GM13976 (cell line): ENCODE measurements around the gene SLC9A8.

Experiments used
- DNase-seq: peaks from one replicate; pipeline ENCODE4 v3.0.0; 2012; ENCODE audit warnings: low spot score
- CTCF ChIP-seq: IDR thresholded peaks from 2 replicates; pipeline ENCODE4 v1.5.1; 2012; ENCODE audit warnings: borderline replicate concordance, mild to moderate bottlenecking; ENCODE audit not compliant: insufficient read depth; ENCODE audit errors: extremely low read depth, missing control alignments, control extremely low read depth
- in situ Hi-C: fragments of 300-500 bp; cut with MboI; formaldehyde crosslinking; loops from one replicate; pipeline ENCODE4 v1.12.0; 2022; ENCODE audit warnings: low sequenced_read_pairs, mixed read lengths, inconsistent platforms; ENCODE audit not compliant: unreplicated experiment

The SLC9A8 gene

GRCh38 chr20:49818816-49819215, 6.2 kb downstream of the SLC9A8 start:
- TF ChIP-seq CTCF, result no peak
- in situ Hi-C loops, result no loop called here
- DNase-seq, result no peak

DNA sequence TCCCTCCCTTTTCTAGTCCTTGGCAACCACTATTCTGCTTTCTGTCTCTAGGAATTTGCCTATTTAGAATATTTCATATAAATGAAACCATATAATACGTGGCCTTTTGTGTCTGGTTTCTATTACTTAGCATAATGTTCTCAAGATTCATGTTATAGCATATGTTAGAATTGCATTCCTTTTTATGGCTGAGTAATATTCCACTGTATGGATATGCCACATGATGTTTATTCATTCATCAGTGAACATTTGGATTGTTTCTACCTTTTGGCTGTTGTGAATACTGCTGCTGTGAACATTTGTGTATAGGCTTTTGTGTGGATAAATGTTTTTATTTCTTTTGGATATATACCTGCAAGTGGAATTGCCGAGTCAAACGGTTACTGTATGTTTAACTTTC, 7.1 kb downstream of the SLC9A8 start:
- in situ Hi-C loops, result no loop called here
- DNase-seq, result no peak
- TF ChIP-seq CTCF, result no peak

GRCh38 chr20:49821381-49821780, 8.8 kb downstream of the SLC9A8 start:
- TF ChIP-seq CTCF, result no peak
- in situ Hi-C loops, result no loop called here
- no peak for DNase-seq

DNA sequence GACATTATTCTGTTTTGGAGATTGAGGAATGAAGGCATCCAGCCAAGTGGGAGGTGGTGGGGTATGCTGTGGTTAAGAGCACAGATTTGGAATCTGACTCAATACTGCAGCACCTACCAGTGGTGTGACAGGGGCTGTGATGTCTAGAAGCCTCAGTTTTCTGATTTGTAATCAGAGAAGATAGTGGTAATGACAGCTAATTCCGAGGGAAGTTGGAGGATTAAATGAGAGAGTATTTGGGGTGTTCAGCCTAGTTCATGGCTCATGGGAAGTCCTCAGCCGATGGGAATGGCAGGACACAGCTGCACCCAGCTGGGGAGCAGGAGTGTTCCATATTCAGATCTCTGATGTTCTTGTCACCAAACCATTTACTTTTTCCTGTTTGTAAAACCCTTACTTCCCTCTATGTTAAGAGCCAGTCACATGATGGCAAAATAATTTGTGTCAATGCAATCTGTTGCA, 9.3 kb downstream of the SLC9A8 start:
- no peak for DNase-seq
- in situ Hi-C loops, result no loop called here
- no peak for TF ChIP-seq CTCF

- in situ Hi-C loops, result no loop called here
- TF ChIP-seq CTCF, result no peak
- no peak for DNase-seq
These were observed 10.7 kb downstream of the SLC9A8 start for GRCh38 chr20:49823152-49823847.

- no peak for DNase-seq
- no peak for TF ChIP-seq CTCF
- in situ Hi-C loops, result no loop called here
These were observed 11.6 kb downstream of the SLC9A8 start for GRCh38 chr20:49824206-49824605.
